ENCODE data around the gene ADGB.

Gene ADGB

GRCh38 chr6:146634022-146634421 is 35.2 kb downstream of the ADGB start:
- DNase-seq (ENCODE audit: low spot score), result no peak

- DNase-seq (ENCODE audit: low spot score), result no peak
These were observed 36.4 kb downstream of the ADGB start for GRCh38 chr6:146635165-146635564.

- no peak for DNase-seq (ENCODE audit: low spot score)
These were observed 37.7 kb downstream of the ADGB start for GRCh38 chr6:146636481-146636880.

GRCh38 chr6:146642921-146643320 is 44.1 kb downstream of the ADGB start:
- no peak for DNase-seq (ENCODE audit: low spot score)

GRCh38 chr6:146650799-146651481 is 52.2 kb downstream of the ADGB start:
- DNase-seq (ENCODE audit: low spot score), result peak; percentile 7

- DNase-seq (ENCODE audit: low spot score), result no peak
These were observed 52.7 kb downstream of the ADGB start for GRCh38 chr6:146651482-146651863.

GRCh38 chr6:146657432-146657831 is 58.7 kb downstream of the ADGB start:
- no peak for DNase-seq (ENCODE audit: low spot score)

- no peak for DNase-seq (ENCODE audit: low spot score)
These were observed 66.1 kb downstream of the ADGB start for GRCh38 chr6:146664871-146665360.

GRCh38 chr6:146666909-146667308 is 68.1 kb downstream of the ADGB start:
- DNase-seq (ENCODE audit: low spot score), result no peak

- DNase-seq (ENCODE audit: low spot score), result no peak
These were observed 71.4 kb downstream of the ADGB start for GRCh38 chr6:146670161-146670560.

GRCh38 chr6:146673069-146673468 is 74.3 kb downstream of the ADGB start:
- DNase-seq (ENCODE audit: low spot score), result no peak

- DNase-seq (ENCODE audit: low spot score), result no peak
These were observed 80.6 kb downstream of the ADGB start for GRCh38 chr6:146679386-146679785.

- DNase-seq (ENCODE audit: low spot score), result no peak
These were observed 84.1 kb downstream of the ADGB start for GRCh38 chr6:146682919-146683318.

GRCh38 chr6:146689806-146690205 is 91.0 kb downstream of the ADGB start:
- DNase-seq (ENCODE audit: low spot score), result no peak

GRCh38 chr6:146693342-146693741 is 94.6 kb downstream of the ADGB start:
- DNase-seq (ENCODE audit: low spot score), result no peak

- no peak for DNase-seq (ENCODE audit: low spot score)
These were observed 99.1 kb downstream of the ADGB start for GRCh38 chr6:146697921-146698320.

GRCh38 chr6:146700078-146700686 is 101.4 kb downstream of the ADGB start:
- DNase-seq (ENCODE audit: low spot score), result peak; percentile 64

GRCh38 chr6:146701632-146702031 is 102.9 kb downstream of the ADGB start:
- no peak for DNase-seq (ENCODE audit: low spot score)

GRCh38 chr6:146709036-146709622 is 110.4 kb downstream of the ADGB start:
- DNase-seq (ENCODE audit: low spot score), result no peak

- DNase-seq (ENCODE audit: low spot score), result no peak
These were observed 120.6 kb downstream of the ADGB start for GRCh38 chr6:146719387-146719786.

- no peak for DNase-seq (ENCODE audit: low spot score)
These were observed 140.9 kb downstream of the ADGB start for GRCh38 chr6:146739696-146740095.

GRCh38 chr6:146741609-146742008 is 142.8 kb downstream of the ADGB start:
- no peak for DNase-seq (ENCODE audit: low spot score)

- no peak for DNase-seq (ENCODE audit: low spot score)
These were observed 154.5 kb downstream of the ADGB start for GRCh38 chr6:146753306-146753705.

Data from GM03348 (cell line).